GM12878 (cell line): ENCODE measurements around the gene CLC. TPM values are rescaled to one million over a fixed set of nuclear protein-coding genes. Genes with fewer than 3 reads are reported as not detected.

Experiments used
- BACH1 ChIP-seq: fragments of 450-650 bp; IDR thresholded peaks from 2 replicates; pipeline ENCODE4 v1.6.1; 2017; ENCODE audit warnings: mild to moderate bottlenecking, borderline replicate concordance
- CBX3 ChIP-seq: fragments of 200-600 bp; sonication (generic); IDR thresholded peaks from 2 replicates; pipeline ENCODE4 v1.6.1; 2016; ENCODE audit warnings: low read depth, borderline replicate concordance
- CBX5 ChIP-seq: sonication (generic); IDR thresholded peaks from 2 replicates; pipeline ENCODE4 v1.6.1; 2016; ENCODE audit warnings: low read depth, moderate library complexity, mild to moderate bottlenecking, inconsistent platforms
- EED ChIP-seq: sonication (generic); IDR thresholded peaks from 2 replicates; pipeline ENCODE4 v1.6.1; 2016; ENCODE audit warnings: antibody characterized with exemption, low read depth
- GABPA ChIP-seq: IDR thresholded peaks from 2 replicates; pipeline ENCODE4 v1.6.1; 2014; ENCODE audit warnings: antibody characterized with exemption, low read depth, mild to moderate bottlenecking, inconsistent platforms
- MXI1 ChIP-seq: fragments of 150-350 bp; IDR thresholded peaks from 2 replicates; pipeline ENCODE4 v1.6.1; 2011; ENCODE audit warnings: low read depth, mild to moderate bottlenecking, inconsistent platforms, low read length, improper control_type of control experiment
- MYC ChIP-seq: IDR thresholded peaks from 2 replicates; pipeline ENCODE4 v1.6.1; 2011; ENCODE audit warnings: mild to moderate bottlenecking, low read length, moderate library complexity, inconsistent platforms; ENCODE audit not compliant: insufficient read depth, insufficient replicate concordance, insufficient read length, severe bottlenecking
- NFIC ChIP-seq: IDR thresholded peaks from 2 replicates; pipeline ENCODE4 v1.6.1; 2012; ENCODE audit warnings: low read depth, mild to moderate bottlenecking, inconsistent platforms, low read length, moderate library complexity
- NKRF ChIP-seq: fragments of 450-650 bp; conservative IDR thresholded peaks from 2 replicates; pipeline ENCODE4 v1.6.1; 2017; ENCODE audit warnings: mild to moderate bottlenecking, moderate library complexity
- NR2C1 ChIP-seq: fragments of 450-650 bp; IDR thresholded peaks from 2 replicates; pipeline ENCODE4 v1.6.1; 2017; ENCODE audit warnings: antibody characterized with exemption, mild to moderate bottlenecking, moderate library complexity
- RELB ChIP-seq: fragments of 450-650 bp; IDR thresholded peaks from 2 replicates; pipeline ENCODE4 v1.6.1; 2017; ENCODE audit warnings: low read depth, mild to moderate bottlenecking, moderate library complexity
- SREBF2 ChIP-seq: IDR thresholded peaks from 2 replicates; pipeline ENCODE4 v1.6.1; 2012; ENCODE audit warnings: mild to moderate bottlenecking, low read length
- TARDBP ChIP-seq: IDR thresholded peaks from 2 replicates; pipeline ENCODE4 v1.6.1; 2016; ENCODE audit warnings: borderline replicate concordance
- USF2 ChIP-seq: IDR thresholded peaks from 2 replicates; pipeline ENCODE4 v1.6.1; 2011; ENCODE audit warnings: low read depth, low read length, improper control_type of control experiment, borderline replicate concordance
- ZBED1 ChIP-seq: IDR thresholded peaks from 2 replicates; pipeline ENCODE4 v1.6.1; 2016; ENCODE audit warnings: borderline replicate concordance
- ZNF274 ChIP-seq: IDR thresholded peaks from one replicate; pipeline ENCODE4 v1.8.0; 2011; ENCODE audit not compliant: insufficient read length, insufficient read depth
- ZNF592 ChIP-seq: fragments of 450-650 bp; IDR thresholded peaks from 2 replicates; pipeline ENCODE4 v1.6.1; 2017; ENCODE audit warnings: mild to moderate bottlenecking, moderate library complexity
- polyA plus RNA-seq, 11 experiments: library from polyadenylated mRNA; depleted of rRNA in 4 of 11; unstranded in 6 of 11; stranded (reverse) in 5 of 11; fragments of >200 nt; fragmentation: Nextera tagmentation in 4 of 11; fragmentation: Illumina TruSeq in 1 of 11; extraction: Ambion mirVana in 4 of 11; extraction: Trizol in 1 of 11; gene quantifications; 1 replicate in 1 of 11; 2 replicates in 10 of 11; pipeline versions ENCODE4 v1.2.1 to v1.2.3, GENCODE V29; 2011 to 2016; ENCODE audit warnings: inconsistent platforms in 2 of 11, missing spikeins in 2 of 11, low read depth in 1 of 11
- total RNA-seq, 4 experiments: library from RNA; depleted of rRNA in 3 of 4; stranded (reverse); fragments of >200 nt in 3 of 4; fragmentation: Illumina TruSeq in 1 of 4; extraction: Trizol in 1 of 4; gene quantifications; 2 replicates each; pipeline versions ENCODE4 v1.2.1 to v1.2.3, GENCODE V29; 2013 to 2021

CLC gene
- total and polyA plus RNA-seq, 10 of the 15 experiments (the other 5 are each of a cell fraction or from before 2014, with no cell fraction given) = 0.18 to 0.36 (median 0.29) TPM; not detected in 4

GRCh38 chr19:39759457-39760184 is 21.8 kb upstream of the CLC start (continued):
- TF ChIP-seq CBX5 = no peak; the same call in 1 of the 2 replicates
- no peak for TF ChIP-seq USF2
- TF ChIP-seq TARDBP = no peak
- no peak for TF ChIP-seq CBX3
- TF ChIP-seq SREBF2 = no peak
- no peak for TF ChIP-seq MXI1
- TF ChIP-seq NR2C1 = no peak
- TF ChIP-seq EED = no peak
- no peak for TF ChIP-seq ZNF592
- TF ChIP-seq NFIC = peak; percentile 87
- TF ChIP-seq MYC = no peak
- TF ChIP-seq RELB = peak; percentile 31; the same call in 1 of the 2 replicates
- no peak for TF ChIP-seq ZBED1
- TF ChIP-seq NKRF = no peak
- no peak for TF ChIP-seq ZNF274
- TF ChIP-seq BACH1 = peak; percentile 71; the same call in 1 of the 2 replicates
- TF ChIP-seq GABPA = 0 out of 2 replicates have a peak, but pooled peaks have one; percentile 11
